K562 (cell line): Measurements from ENCODE around the gene LRP1. TPM values are rescaled to one million over a fixed set of nuclear protein-coding genes. Genes with fewer than 3 reads are reported as not detected.

ENCODE experiments used
- BRD9 ChIP-seq: fragments of 450-650 bp; IDR thresholded peaks from 2 replicates; pipeline ENCODE4 v1.6.1; 2018; ENCODE audit warnings: low read depth; ENCODE audit not compliant: partially characterized antibody
- C11orf30 ChIP-seq: fragments of 450-650 bp; IDR thresholded peaks from 2 replicates; pipeline ENCODE4 v1.6.1; 2016; ENCODE audit warnings: low read depth, mild to moderate bottlenecking
- CTBP1 ChIP-seq: fragments of 450-650 bp; IDR thresholded peaks from 2 replicates; pipeline ENCODE4 v1.6.1; 2016; ENCODE audit warnings: borderline replicate concordance
- EWSR1 ChIP-seq: fragments of 450-650 bp; IDR thresholded peaks from 2 replicates; pipeline ENCODE4 v1.6.1; 2018; ENCODE audit warnings: borderline replicate concordance, mild to moderate bottlenecking, low read depth, moderate library complexity; ENCODE audit not compliant: partially characterized antibody
- GTF2E2 ChIP-seq: fragments of 200-800 bp; sonication (Bioruptor generic); IDR thresholded peaks from 2 replicates; pipeline ENCODE4 v1.6.1; 2016; ENCODE audit warnings: missing genetic modification characterization, missing compliant biosample characterization
- ILK ChIP-seq: fragments of 450-650 bp; IDR thresholded peaks from 2 replicates; pipeline ENCODE4 v1.6.1; 2016; ENCODE audit warnings: missing genetic modification characterization, low read depth, mild to moderate bottlenecking, missing compliant biosample characterization, moderate library complexity, borderline replicate concordance
- MBD2 ChIP-seq: sonication (generic); IDR thresholded peaks from 2 replicates; pipeline ENCODE4 v1.6.1; 2016; ENCODE audit warnings: low read depth, borderline replicate concordance
- MCM5 ChIP-seq: fragments of 450-650 bp; IDR thresholded peaks from 2 replicates; pipeline ENCODE4 v1.6.1; 2016; ENCODE audit warnings: low read depth
- MCM7 ChIP-seq, 2 experiments: fragments of 450-650 bp; IDR thresholded peaks; 2 replicates each; pipeline ENCODE4 v1.6.1; 2016 to 2018
- POU5F1 ChIP-seq: fragments of 150-350 bp; IDR thresholded peaks from 2 replicates; pipeline ENCODE4 v1.6.1; 2014; ENCODE audit warnings: borderline replicate concordance, low read length, low read depth, mild to moderate bottlenecking; ENCODE audit not compliant: partially characterized antibody
- TBP ChIP-seq: optimal IDR thresholded peaks from 2 replicates; pipeline ENCODE3; 2011; ENCODE audit warnings: low read depth, low read length, improper control_type of control experiment
- THRAP3 ChIP-seq: fragments of 450-650 bp; IDR thresholded peaks from 2 replicates; pipeline ENCODE4 v1.6.1; 2016; ENCODE audit warnings: mild to moderate bottlenecking, inconsistent platforms, borderline replicate concordance
- ZBTB1 ChIP-seq: sonication (generic); formaldehyde crosslinking; IDR thresholded peaks from 2 replicates; pipeline ENCODE4 v1.8.1; 2023; ENCODE audit warnings: missing genetic modification reagents, low read depth, mild to moderate bottlenecking, borderline replicate concordance
- ZFP36 ChIP-seq: fragments of 150-350 bp; IDR thresholded peaks from 2 replicates; pipeline ENCODE4 v1.6.1; 2018; ENCODE audit warnings: low read length, low read depth; ENCODE audit not compliant: partially characterized antibody
- ZNF197 ChIP-seq: fragments of 200-800 bp; sonication (Bioruptor generic); IDR thresholded peaks from 2 replicates; pipeline ENCODE4 v1.6.1; 2016; ENCODE audit warnings: low read depth, missing genetic modification characterization, missing compliant biosample characterization
- ZNF347 ChIP-seq: fragments of 450-650 bp; formaldehyde crosslinking; IDR thresholded peaks from 2 replicates; pipeline ENCODE4 v1.4.0; 2020; ENCODE audit warnings: low read depth, mild to moderate bottlenecking, moderate library complexity
- ZNF668 ChIP-seq: fragments of 250-450 bp; sonication (Bioruptor Pico); IDR thresholded peaks from 2 replicates; pipeline ENCODE4 v1.8.0; 2022; ENCODE audit warnings: mild to moderate bottlenecking, inconsistent platforms
- ZNF766 ChIP-seq: fragments of 200-800 bp; sonication (Bioruptor generic); conservative IDR thresholded peaks from 2 replicates; pipeline ENCODE4 v1.6.1; 2016; ENCODE audit warnings: missing genetic modification characterization, missing compliant biosample characterization
- ZNF79 ChIP-seq: fragments of 250-450 bp; sonication (Bioruptor Pico); IDR thresholded peaks from 2 replicates; pipeline ENCODE4 v1.4.0; 2020; ENCODE audit warnings: low read depth, mild to moderate bottlenecking, moderate library complexity
- polyA plus RNA-seq, 8 experiments: library from polyadenylated mRNA; depleted of rRNA in 4 of 8; stranded (reverse) in 5 of 8; unstranded in 3 of 8; fragments of >200 nt; fragmentation: Nextera tagmentation in 2 of 8; fragmentation: Illumina TruSeq in 1 of 8; extraction: Ambion mirVana in 2 of 8; extraction: Trizol in 1 of 8; gene quantifications; 2 replicates each; pipeline versions ENCODE4 v1.2.1 to v1.2.3, GENCODE V29; 2011 to 2014; ENCODE audit warnings: inconsistent platforms in 1 of 8, missing spikeins in 1 of 8
- total RNA-seq, 7 experiments: library from RNA; depleted of rRNA in 6 of 7; stranded (reverse); fragments of >200 nt in 6 of 7; fragmentation: Illumina TruSeq in 2 of 7; extraction: Trizol in 2 of 7; gene quantifications; 2 replicates each; pipeline versions ENCODE4 v1.2.1 to v1.2.3, GENCODE V29; 2011 to 2021; ENCODE audit warnings: low replicate concordance in 1 of 7
- TF ChIP-seq, protein P1 (sequence below): fragments of 450-650 bp; conservative IDR thresholded peaks from 2 replicates; pipeline ENCODE4 v1.6.1; 2016; ENCODE audit warnings: missing genetic modification characterization, low read depth, mild to moderate bottlenecking, control low read depth, missing compliant biosample characterization
- TF ChIP-seq, protein P2 (sequence below), 2 experiments: fragments of 450-650 bp; IDR thresholded peaks; 2 replicates each; pipeline ENCODE4 v1.6.1; 2018; ENCODE audit warnings: mild to moderate bottlenecking in 2 of 2, low read depth in 1 of 2; ENCODE audit not compliant: partially characterized antibody in 2 of 2
- TF ChIP-seq, protein P3 (sequence below), 2 experiments: fragments of 450-650 bp in 1 of 2; sonication (generic) in 1 of 2; formaldehyde crosslinking; conservative IDR thresholded peaks; 2 replicates each; pipeline versions ENCODE4 v1.4.0 to v1.8.1; 2020 to 2022; ENCODE audit warnings: mild to moderate bottlenecking in 1 of 2, missing genetic modification reagents in 1 of 2

Gene LRP1
- total and polyA plus RNA-seq, 9 of the 15 experiments (the other 6 are each of a cell fraction or from before 2014, with no cell fraction given): 0.04 to 0.64 (median 0.19) TPM; not detected in 2

DNA sequence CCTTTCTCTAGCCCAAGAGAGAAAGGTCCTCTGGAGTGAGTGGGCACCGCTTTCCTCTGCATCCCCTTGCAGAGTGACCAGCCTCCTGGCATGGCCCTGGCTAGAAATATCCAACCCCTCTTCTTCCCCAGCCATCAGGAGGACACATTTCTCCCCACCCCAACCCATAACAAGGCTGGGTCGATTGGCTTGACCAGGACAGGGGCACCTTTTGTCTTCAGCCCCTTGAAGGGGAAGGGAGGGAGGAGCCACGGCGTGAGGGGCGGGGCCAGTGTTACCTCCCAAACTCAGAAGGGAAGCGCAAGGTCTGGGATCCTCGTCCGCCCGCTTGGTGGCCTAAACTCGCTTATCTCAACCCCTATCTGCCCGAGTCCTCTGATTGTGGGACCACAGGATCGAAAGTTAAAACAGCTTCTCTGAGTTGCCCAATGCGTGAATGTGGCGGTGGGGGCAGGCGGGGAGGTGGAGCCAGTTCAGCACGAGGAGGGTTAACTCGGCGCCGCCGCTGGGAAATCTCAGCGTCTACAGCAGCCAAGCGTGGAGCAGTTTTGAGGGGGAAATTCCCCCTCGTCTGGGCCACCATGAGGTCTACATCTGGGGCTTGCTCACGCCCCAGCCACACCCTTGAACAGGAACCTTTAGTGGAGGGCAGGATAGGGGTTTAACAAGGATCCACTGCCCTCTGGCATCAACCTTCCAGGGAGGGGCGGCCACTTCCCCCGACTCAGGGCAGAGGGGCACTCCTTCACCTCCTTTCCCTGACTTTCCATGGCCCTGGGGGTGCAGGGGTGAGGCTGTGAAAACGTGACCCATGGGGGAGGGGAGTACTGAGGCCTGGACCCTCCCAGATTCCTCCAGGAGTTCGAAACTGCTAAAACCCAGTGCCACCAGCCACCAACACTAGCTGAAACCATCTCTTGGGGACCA is 17.9 kb upstream of the LRP1 start (continued):
- no peak for TF ChIP-seq TBP
- no peak for TF ChIP-seq ZNF79 (CRISPR knock-in tag)
- TF ChIP-seq, protein P1, sequence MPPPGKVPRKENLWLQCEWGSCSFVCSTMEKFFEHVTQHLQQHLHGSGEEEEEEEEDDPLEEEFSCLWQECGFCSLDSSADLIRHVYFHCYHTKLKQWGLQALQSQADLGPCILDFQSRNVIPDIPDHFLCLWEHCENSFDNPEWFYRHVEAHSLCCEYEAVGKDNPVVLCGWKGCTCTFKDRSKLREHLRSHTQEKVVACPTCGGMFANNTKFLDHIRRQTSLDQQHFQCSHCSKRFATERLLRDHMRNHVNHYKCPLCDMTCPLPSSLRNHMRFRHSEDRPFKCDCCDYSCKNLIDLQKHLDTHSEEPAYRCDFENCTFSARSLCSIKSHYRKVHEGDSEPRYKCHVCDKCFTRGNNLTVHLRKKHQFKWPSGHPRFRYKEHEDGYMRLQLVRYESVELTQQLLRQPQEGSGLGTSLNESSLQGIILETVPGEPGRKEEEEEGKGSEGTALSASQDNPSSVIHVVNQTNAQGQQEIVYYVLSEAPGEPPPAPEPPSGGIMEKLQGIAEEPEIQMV (tag): no peak
- no peak for TF ChIP-seq BRD9
- no peak; the same call in 1 of the 2 replicates for TF ChIP-seq CTBP1
- TF ChIP-seq, protein P2, sequence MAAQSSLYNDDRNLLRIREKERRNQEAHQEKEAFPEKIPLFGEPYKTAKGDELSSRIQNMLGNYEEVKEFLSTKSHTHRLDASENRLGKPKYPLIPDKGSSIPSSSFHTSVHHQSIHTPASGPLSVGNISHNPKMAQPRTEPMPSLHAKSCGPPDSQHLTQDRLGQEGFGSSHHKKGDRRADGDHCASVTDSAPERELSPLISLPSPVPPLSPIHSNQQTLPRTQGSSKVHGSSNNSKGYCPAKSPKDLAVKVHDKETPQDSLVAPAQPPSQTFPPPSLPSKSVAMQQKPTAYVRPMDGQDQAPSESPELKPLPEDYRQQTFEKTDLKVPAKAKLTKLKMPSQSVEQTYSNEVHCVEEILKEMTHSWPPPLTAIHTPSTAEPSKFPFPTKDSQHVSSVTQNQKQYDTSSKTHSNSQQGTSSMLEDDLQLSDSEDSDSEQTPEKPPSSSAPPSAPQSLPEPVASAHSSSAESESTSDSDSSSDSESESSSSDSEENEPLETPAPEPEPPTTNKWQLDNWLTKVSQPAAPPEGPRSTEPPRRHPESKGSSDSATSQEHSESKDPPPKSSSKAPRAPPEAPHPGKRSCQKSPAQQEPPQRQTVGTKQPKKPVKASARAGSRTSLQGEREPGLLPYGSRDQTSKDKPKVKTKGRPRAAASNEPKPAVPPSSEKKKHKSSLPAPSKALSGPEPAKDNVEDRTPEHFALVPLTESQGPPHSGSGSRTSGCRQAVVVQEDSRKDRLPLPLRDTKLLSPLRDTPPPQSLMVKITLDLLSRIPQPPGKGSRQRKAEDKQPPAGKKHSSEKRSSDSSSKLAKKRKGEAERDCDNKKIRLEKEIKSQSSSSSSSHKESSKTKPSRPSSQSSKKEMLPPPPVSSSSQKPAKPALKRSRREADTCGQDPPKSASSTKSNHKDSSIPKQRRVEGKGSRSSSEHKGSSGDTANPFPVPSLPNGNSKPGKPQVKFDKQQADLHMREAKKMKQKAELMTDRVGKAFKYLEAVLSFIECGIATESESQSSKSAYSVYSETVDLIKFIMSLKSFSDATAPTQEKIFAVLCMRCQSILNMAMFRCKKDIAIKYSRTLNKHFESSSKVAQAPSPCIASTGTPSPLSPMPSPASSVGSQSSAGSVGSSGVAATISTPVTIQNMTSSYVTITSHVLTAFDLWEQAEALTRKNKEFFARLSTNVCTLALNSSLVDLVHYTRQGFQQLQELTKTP (IDR thresholded peaks at IDR 0.05; ENCODE audit: low read depth in 1 of 2, partially characterized antibody in 2 of 2): no peak
- no peak; the same call in none of the 2 replicates for TF ChIP-seq GTF2E2 (tag)
- no peak for TF ChIP-seq MCM7 (IDR thresholded peaks at IDR 0.05)
- TF ChIP-seq ZBTB1: no peak
- TF ChIP-seq ZNF197 (CRISPR knock-in tag): no peak
- TF ChIP-seq MCM5: no peak
- no peak for TF ChIP-seq ZFP36
- no peak for TF ChIP-seq THRAP3
- TF ChIP-seq EWSR1: no peak
- no peak for TF ChIP-seq C11orf30
- TF ChIP-seq, protein P3, sequence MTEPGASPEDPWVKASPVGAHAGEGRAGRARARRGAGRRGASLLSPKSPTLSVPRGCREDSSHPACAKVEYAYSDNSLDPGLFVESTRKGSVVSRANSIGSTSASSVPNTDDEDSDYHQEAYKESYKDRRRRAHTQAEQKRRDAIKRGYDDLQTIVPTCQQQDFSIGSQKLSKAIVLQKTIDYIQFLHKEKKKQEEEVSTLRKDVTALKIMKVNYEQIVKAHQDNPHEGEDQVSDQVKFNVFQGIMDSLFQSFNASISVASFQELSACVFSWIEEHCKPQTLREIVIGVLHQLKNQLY (CRISPR knock-in tag; conservative IDR thresholded peaks at IDR 0.05): no peak
- no peak for TF ChIP-seq ILK (tag)
- no peak for TF ChIP-seq ZNF347 (CRISPR knock-in tag)
- no peak for TF ChIP-seq MBD2
- no peak for TF ChIP-seq POU5F1
- 0 out of 2 replicates have a peak, but pooled peaks have one; percentile 37 for TF ChIP-seq ZNF766 (CRISPR knock-in tag)
- no peak for TF ChIP-seq ZNF668 (CRISPR knock-in tag)
